NCI-H1092 treated with DMSO at 0.1 percent for 48 hours (cell line): ENCODE data around the gene ITGA8.
"Not testable (repeated sequence)": the region's sequence is repeated elsewhere in the genome, so short reads cannot be mapped to it uniquely, and the experiment has no call there.

Experiments used
- DNase-seq: peaks from one replicate; lab custom pipeline; 2025; lab: John Stamatoyannopoulos, UW

Gene ITGA8

DNA sequence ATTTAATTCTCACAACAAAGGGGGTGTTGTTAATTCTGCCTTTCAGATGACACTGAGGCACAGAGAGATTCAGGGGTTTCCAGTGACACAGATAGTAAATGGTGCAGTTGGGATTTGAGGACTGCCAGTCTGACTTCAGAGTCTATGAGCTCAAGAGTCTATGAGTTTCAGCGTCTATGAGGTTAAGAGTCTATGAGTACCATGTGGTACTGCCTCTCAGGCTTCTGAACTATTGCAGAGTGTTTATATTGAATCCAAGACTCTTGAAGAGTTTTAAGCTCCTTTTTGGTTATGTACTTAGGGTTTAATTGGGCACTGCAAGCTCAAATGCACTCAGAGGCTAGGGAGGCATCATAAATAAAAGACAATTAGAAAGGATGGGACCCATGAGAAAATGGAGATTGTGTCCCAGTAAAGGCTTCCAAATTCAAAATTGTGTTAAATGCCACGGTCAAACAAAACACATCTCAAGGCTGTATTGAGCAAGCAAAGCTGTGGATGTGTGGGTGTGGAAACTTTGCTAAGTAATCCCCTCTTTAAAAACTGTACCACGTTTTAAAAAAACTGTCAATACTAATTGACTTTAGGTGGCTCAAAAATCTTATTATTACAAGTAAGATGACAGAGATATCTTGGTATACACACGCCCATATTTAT, 224.7 kb downstream of the ITGA8 start:
- DNase-seq = no peak

DNA sequence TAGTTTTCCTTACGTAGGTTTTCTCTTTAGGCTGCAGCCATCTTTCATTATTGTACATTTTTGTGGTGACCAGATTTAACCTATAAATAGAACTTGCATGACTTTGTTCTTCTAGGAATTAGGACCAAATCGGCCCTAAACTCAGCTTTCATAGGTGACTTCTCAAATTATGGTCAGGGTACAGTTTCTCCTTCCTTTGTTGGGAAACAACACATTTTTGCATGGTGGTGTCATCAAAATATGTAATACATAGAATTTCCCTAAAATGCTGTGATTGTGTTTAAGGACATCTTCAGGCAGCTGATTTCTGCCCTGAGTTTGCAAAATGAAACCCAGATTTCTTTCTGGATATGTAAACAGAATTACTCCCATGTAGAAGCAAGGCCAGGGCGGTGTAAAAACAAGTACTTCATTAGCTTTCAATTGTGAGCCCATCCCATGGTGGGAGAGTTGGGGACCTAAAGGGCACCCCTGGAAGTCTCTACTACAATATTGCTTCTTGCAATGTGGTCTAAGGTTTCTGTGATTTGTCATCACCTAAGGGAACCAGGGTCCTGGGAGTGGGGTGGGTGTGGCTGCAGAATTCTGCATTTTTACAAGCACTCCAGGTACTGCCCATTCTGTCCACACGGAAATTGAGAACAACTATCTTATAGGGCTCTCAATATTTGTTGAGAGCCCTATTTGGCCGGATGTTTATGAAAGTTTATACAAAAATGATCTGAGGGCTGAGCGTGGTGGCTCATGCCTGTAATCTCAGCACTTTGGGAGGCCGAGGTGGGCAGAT, 227.7 kb downstream of the ITGA8 start:
- no peak for DNase-seq

- DNase-seq = no peak
Measured at GRCh38 chr10:15489431-15489830, 230.3 kb downstream of the ITGA8 start.

- DNase-seq = no peak
Measured at GRCh38 chr10:15487376-15487775, 232.3 kb downstream of the ITGA8 start.

GRCh38 chr10:15486404-15486803, 233.3 kb downstream of the ITGA8 start:
- no peak for DNase-seq

DNA sequence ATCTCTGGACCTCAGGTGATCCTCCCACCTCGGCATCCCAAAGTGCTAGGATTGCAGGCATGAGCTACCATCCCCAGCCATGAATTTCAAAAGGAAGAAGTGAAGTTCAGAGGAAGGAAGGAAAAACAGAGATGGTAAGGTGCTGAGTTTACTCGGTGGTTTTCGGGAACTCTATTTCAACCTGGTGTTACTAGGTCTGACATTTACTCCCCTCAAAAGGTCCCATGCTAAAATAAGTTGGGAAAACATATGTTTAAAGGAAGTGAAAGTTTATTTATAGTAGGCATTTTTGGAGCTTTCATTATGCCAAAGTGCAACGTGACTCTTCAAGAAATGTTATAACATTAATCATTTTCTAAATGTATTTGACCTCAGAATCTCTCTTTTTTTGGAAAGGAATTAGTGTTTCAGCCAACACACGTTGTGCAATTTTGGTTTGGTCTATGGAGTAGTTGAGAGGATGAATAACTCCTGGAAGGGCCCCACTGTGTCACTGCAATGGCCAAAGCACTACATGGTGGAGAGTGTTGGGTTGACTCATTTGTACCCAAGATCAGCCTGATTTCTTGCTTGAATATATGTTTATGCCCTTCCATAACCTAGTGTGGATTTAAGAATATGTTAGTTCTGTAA, 233.9 kb downstream of the ITGA8 start:
- DNase-seq = no peak

- DNase-seq = no peak
Measured at GRCh38 chr10:15485027-15485426, 234.7 kb downstream of the ITGA8 start.

DNA sequence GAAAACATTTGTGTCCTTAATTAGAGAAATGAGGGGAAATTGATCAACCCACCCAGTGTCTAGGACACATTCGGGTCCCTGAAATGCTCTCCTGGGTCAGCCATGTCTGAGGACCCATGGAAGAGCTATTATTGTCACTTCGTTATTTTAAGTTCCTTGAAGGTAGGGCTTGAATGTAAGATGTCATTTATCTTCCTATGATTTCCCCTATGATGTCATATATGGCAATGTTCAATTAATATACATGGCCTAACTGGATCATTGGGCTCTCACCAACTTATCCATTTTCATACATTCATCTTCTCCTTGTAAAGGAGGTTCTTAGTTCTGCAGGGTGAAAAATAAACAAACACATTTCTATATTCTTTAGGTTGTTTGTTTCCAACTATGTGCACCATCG, 235.6 kb downstream of the ITGA8 start:
- no peak for DNase-seq

GRCh38 chr10:15483215-15484075, 236.3 kb downstream of the ITGA8 start:
- no peak for DNase-seq

- no peak for DNase-seq
Measured at GRCh38 chr10:15482156-15482555, 237.6 kb downstream of the ITGA8 start.

- no peak for DNase-seq
Measured at GRCh38 chr10:15478950-15479349, 240.8 kb downstream of the ITGA8 start.

- DNase-seq = no peak
Measured at GRCh38 chr10:15478429-15478828, 241.3 kb downstream of the ITGA8 start.

DNA sequence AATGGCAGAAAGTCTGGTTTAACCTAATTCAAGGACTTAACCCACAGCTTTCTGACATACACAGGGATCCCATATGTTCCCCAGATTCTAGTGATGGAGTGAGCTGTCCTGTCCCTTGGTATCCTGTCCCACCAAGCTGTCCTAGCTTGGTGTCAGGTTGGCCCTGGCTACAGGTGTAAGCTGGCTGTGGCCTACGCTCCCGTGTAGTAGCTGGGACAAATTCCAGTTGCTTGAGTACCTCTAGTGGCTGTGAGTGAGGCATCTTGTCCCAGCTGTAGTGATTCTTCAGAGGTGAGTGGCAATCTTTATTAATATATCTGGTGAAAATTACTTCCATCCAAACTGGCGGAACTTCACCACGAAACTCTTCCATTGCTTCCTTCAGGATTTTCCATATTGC, 243.4 kb downstream of the ITGA8 start:
- no peak for DNase-seq

DNA sequence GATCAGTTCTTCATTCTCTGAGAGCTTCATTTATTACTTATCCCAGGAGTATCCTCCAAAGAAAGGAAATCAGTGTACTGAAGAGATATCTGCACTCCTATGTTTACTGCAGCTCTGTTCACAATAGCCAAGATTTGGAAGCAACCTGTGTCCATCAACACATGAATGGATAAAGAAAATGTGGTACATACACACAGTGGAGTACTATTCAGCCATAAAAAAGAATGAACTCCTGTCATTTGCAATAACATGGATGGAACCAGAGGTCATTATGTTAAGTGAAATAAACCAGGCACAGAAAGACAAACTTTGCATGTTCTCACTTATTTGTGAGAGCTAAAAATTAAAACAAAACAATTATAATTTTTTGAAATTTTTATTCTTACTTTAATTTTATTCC, 244.3 kb downstream of the ITGA8 start:
- DNase-seq = not testable (repeated sequence)

GRCh38 chr10:15474671-15475070, 245.1 kb downstream of the ITGA8 start:
- no peak for DNase-seq

DNA sequence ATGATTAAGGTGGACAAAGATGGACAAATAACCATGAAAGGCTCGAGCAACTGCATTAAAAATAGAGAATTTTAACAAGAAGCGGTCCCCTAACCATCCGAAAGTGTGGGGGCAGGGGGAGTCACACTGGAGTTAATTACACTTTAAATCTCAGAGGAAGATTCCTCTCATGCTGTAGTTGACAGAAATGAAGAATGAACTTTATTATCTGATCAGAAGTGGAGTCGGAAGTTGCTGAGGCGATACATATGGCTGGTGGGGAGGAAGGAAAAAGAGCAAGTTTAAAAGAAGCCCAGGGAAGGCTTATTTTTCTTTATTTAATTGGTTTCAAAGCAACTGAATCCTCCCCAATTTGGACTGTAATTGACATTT, 246.3 kb downstream of the ITGA8 start:
- DNase-seq = no peak

DNA sequence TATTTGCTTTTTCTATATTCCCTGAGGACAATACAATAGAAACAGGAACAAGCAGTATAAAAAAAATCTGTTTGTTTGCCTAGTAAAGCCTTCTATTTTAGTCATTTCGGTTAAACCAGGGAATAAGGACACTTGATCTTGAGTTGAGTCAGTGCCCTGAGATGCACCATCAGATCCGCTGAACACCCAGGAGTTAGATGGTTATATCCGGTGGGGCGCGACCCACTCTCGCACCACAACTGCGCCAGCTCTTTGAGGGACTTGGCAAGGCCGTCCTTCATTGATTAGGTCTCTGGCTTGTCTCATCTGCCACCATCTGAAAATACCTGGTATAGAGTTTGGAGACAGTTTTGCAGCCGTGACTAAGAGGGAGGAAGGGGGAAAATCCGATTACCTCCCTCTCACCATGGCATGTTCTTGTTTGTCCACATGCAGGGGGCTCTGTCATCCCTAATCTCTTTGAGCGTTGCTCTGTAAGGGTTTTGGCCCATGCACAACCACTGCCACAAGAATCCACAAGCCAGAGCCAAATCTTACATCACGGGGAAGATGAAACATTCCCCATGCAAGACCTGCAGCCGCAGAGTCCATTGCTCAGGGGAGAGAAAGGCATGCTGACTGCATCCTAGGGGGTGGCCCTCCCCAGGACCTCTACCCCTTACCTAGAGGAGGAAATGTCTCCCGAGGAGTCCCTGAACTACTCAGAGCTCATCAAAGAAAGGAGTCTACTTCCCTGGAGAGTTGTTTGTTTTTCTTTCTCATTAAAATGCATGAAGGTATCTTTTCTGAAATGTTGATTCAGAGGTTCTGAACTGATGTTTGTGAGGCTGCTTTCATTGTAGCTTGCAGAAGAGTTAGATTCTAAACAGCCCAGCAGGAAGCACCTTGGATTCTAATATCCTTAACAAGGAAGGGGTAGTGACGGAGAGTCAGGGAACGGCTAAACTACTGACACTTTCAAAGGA, 247.0 kb downstream of the ITGA8 start:
- no peak for DNase-seq

GRCh38 chr10:15472008-15472407, 247.7 kb downstream of the ITGA8 start:
- DNase-seq = no peak

DNA sequence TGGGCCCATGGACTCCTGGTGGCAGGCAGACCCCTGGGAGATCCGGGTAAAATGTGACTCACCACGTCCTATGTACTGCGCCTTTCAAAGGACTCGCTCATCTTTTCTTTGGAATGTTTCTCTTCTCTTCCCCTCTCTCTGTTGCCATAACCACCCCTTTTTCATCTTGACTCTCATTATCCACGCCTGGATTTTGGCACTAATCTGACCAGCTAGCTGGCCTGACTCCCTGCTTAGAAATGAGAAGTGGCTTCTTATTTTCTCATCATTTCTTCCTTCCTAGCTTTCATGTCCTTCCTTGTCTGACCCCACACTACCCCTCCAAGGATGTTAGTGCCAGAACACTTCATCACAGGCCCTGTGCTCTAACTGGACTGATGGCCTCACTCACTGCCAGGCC, 250.6 kb downstream of the ITGA8 start:
- DNase-seq = no peak

- DNase-seq = no peak
Measured at GRCh38 chr10:15464381-15464780, 255.3 kb downstream of the ITGA8 start.
